HG03025 (cell line): Measurements from ENCODE around the gene DOCK2.

Experiments
- ATAC-seq: cut with Tn5 transposase; IDR thresholded peaks from one replicate; pipeline ENCODE4 v1.9.1; 2021; ENCODE audit warnings: mild to moderate bottlenecking, moderate library complexity; ENCODE audit not compliant: unreplicated experiment, low FRiP score

Gene DOCK2

GRCh38 chr5:170104710-170105109 is 467.6 kb downstream of the DOCK2 start:
- no peak for ATAC-seq

- no peak for ATAC-seq
Measured at GRCh38 chr5:170105642-170106611, 468.9 kb downstream of the DOCK2 start, which contains the start of gene FOXI1. TSS of gene FOXI1 (plus strand) at chr5:170105897. CDS start at chr5:170105958, 61 bp downstream.

- ATAC-seq, result no peak
Measured at GRCh38 chr5:170107674-170108073, 470.6 kb downstream of the DOCK2 start.

GRCh38 chr5:170108266-170108785 is 471.3 kb downstream of the DOCK2 start:
- ATAC-seq, result no peak

- ATAC-seq, result no peak
Measured at GRCh38 chr5:170109059-170110031, 472.3 kb downstream of the DOCK2 start.

- no peak for ATAC-seq
Measured at GRCh38 chr5:170110403-170111087, 473.5 kb downstream of the DOCK2 start.

- ATAC-seq, result no peak
Measured at GRCh38 chr5:170111088-170111785, 474.2 kb downstream of the DOCK2 start.

- no peak for ATAC-seq
Measured at GRCh38 chr5:170112876-170113521, 475.9 kb downstream of the DOCK2 start.

- ATAC-seq, result no peak
Measured at GRCh38 chr5:170113522-170113900, 476.4 kb downstream of the DOCK2 start.

GRCh38 chr5:170114271-170114670 is 477.2 kb downstream of the DOCK2 start:
- no peak for ATAC-seq

GRCh38 chr5:170115925-170116324 is 478.9 kb downstream of the DOCK2 start:
- ATAC-seq, result no peak

- no peak for ATAC-seq
Measured at GRCh38 chr5:170117736-170118135, 480.7 kb downstream of the DOCK2 start.

GRCh38 chr5:170120576-170120975 is 483.5 kb downstream of the DOCK2 start:
- no peak for ATAC-seq

GRCh38 chr5:170121321-170121720 is 484.2 kb downstream of the DOCK2 start:
- ATAC-seq, result no peak

GRCh38 chr5:170126061-170126460 is 489.0 kb downstream of the DOCK2 start:
- ATAC-seq, result no peak

- ATAC-seq, result no peak
Measured at GRCh38 chr5:170126626-170127025, 489.6 kb downstream of the DOCK2 start.

- no peak for ATAC-seq
Measured at GRCh38 chr5:170131235-170131634, 494.2 kb downstream of the DOCK2 start.

GRCh38 chr5:170132269-170132975 is 495.3 kb downstream of the DOCK2 start:
- no peak for ATAC-seq
